Neural progenitor cell (in vitro differentiated cells): ENCODE data around the gene POMT2. TPM values are rescaled to one million over a fixed set of nuclear protein-coding genes. Genes with fewer than 3 reads are reported as not detected.

ENCODE experiments used
- DNase-seq: peaks from one replicate; pipeline ENCODE4 v3.0.0-alpha.2; 2016; ENCODE audit warnings: low spot score
- H2AFZ ChIP-seq: fragments of 200-600 bp; sonication (generic); replicated peaks from 2 replicates; pipeline ENCODE4 v1.6.1; 2016; ENCODE audit warnings: antibody characterized with exemption
- H3F3A ChIP-seq: fragments of 200-600 bp; sonication (generic); 2 replicates; pipeline ENCODE4 v1.6.1; 2016; ENCODE audit warnings: antibody characterized with exemption, low read depth
- H3K27ac ChIP-seq: fragments of 200-600 bp; sonication (generic); 2 replicates; pipeline ENCODE4 v1.5.1; 2016; ENCODE audit warnings: mild to moderate bottlenecking
- H3K27me3 ChIP-seq: fragments of 200-600 bp; sonication (generic); 2 replicates; pipeline ENCODE4 v1.6.1; 2016; ENCODE audit warnings: mild to moderate bottlenecking, moderate library complexity
- H3K36me3 ChIP-seq: fragments of 200-600 bp; sonication (generic); 2 replicates; pipeline ENCODE4 v1.5.1; 2016
- H3K4me1 ChIP-seq: fragments of 200-600 bp; sonication (generic); 2 replicates; pipeline ENCODE4 v1.6.1; 2016; ENCODE audit warnings: mixed run types
- H3K4me2 ChIP-seq: fragments of 200-600 bp; sonication (generic); 2 replicates; pipeline ENCODE4 v1.6.1; 2016
- H3K4me3 ChIP-seq: fragments of 200-600 bp; sonication (generic); 2 replicates; pipeline ENCODE4 v1.5.1; 2016
- H3K79me2 ChIP-seq: fragments of 200-600 bp; sonication (generic); 2 replicates; pipeline ENCODE4 v1.6.1; 2016; ENCODE audit warnings: low read depth
- H3K9ac ChIP-seq: fragments of 200-600 bp; sonication (generic); 2 replicates; pipeline ENCODE4 v1.6.1; 2016
- H3K9me3 ChIP-seq: fragments of 200-600 bp; sonication (generic); 2 replicates; pipeline ENCODE4 v1.5.1; 2016; ENCODE audit warnings: low read depth
- H4K20me1 ChIP-seq: fragments of 200-600 bp; sonication (generic); 2 replicates; pipeline ENCODE4 v1.6.1; 2016; ENCODE audit warnings: low read depth
- H3K27ac Mint-ChIP-seq: 3 replicates; pipeline ENCODE4 v1.8.0; 2021; ENCODE audit warnings: mixed read lengths
- H3K27me3 Mint-ChIP-seq: 2 replicates; pipeline ENCODE4 v1.8.0; 2022; ENCODE audit warnings: low read depth, mild to moderate bottlenecking, inconsistent platforms, moderate library complexity, mixed read lengths; ENCODE audit not compliant: insufficient read depth
- H3K36me3 Mint-ChIP-seq: 3 replicates; pipeline ENCODE4 v1.8.0; 2021; ENCODE audit warnings: mixed read lengths
- H3K4me1 Mint-ChIP-seq: 3 replicates; pipeline ENCODE4 v1.8.0; 2021; ENCODE audit warnings: mixed read lengths
- H3K4me3 Mint-ChIP-seq: 3 replicates; pipeline ENCODE4 v1.8.0; 2021; ENCODE audit warnings: mild to moderate bottlenecking, moderate library complexity, mixed read lengths
- H3K9me3 Mint-ChIP-seq: 3 replicates; pipeline ENCODE4 v1.8.0; 2020; ENCODE audit warnings: mixed read lengths
- CTCF ChIP-seq: fragments of 200-600 bp; sonication (generic); IDR thresholded peaks from 2 replicates; pipeline ENCODE4 v1.5.1; 2017; ENCODE audit warnings: antibody characterized with exemption, mild to moderate bottlenecking
- EZH2 ChIP-seq: fragments of 200-600 bp; sonication (generic); IDR thresholded peaks from 2 replicates; pipeline ENCODE4 v1.6.1; 2017; ENCODE audit warnings: antibody characterized with exemption, mild to moderate bottlenecking, moderate library complexity
- EZH2phosphoT487 ChIP-seq: fragments of 200-600 bp; sonication (generic); IDR thresholded peaks from 2 replicates; pipeline ENCODE4 v1.6.1; 2017; ENCODE audit warnings: antibody characterized with exemption
- total RNA-seq: library from RNA; depleted of rRNA; stranded (reverse); fragments of >200 nt; gene quantifications from 2 replicates; pipeline ENCODE4 v1.2.3, GENCODE V29; 2015; ENCODE audit warnings: low replicate concordance

The POMT2 gene
- total RNA-seq, 1 donor from 2014 or later: 6.2 TPM

GRCh38 chr14:77311217-77311616, 9.5 kb downstream of the POMT2 start:
- H3K36me3 ChIP-seq: no peaks in the 10 kb centered on the region
- Mint-ChIP-seq H3K4me3 (no peak overlapping the region), H3K36me3 (peaks cover 12% of the 10 kb centered on the region), H3K27me3 (no peaks in the 10 kb centered on the region), H3K9me3 (no peaks in the 10 kb centered on the region), H3K27ac (peak overlapping the region; percentile 6), H3K4me1 (peaks cover 38% of the 10 kb centered on the region)
- no peak overlapping the region for H3K9ac ChIP-seq
- H3K79me2 ChIP-seq: peaks cover 3% of the 10 kb centered on the region
- TF ChIP-seq EZH2phosphoT487 (no peak), CTCF (no peak), EZH2 (no peak)
- no peaks in the 10 kb centered on the region for H3K27me3 ChIP-seq
- H2AFZ ChIP-seq: no peak overlapping the region
- no peaks in the 10 kb centered on the region for H4K20me1 ChIP-seq
- H3K4me3 ChIP-seq: no peak overlapping the region
- no peak overlapping the region for H3K27ac ChIP-seq
- H3K9me3 ChIP-seq: no peaks in the 10 kb centered on the region
- peaks cover 23% of the 10 kb centered on the region for H3K4me1 ChIP-seq
- DNase-seq: no peak
- peaks cover 19% of the 10 kb centered on the region for H3F3A ChIP-seq
- no peak overlapping the region for H3K4me2 ChIP-seq

- Histone ChIP-seq H3F3A (peaks cover 11% of the 10 kb centered on the region), H3K36me3 (no peaks in the 10 kb centered on the region), H3K79me2 (no peaks in the 10 kb centered on the region), H3K9ac (no peak overlapping the region), H3K4me3 (no peak overlapping the region), H3K9me3 (no peaks in the 10 kb centered on the region), H2AFZ (no peak overlapping the region), H3K27ac (no peak overlapping the region), H3K4me2 (no peak overlapping the region), H4K20me1 (no peaks in the 10 kb centered on the region), H3K4me1 (peaks cover 19% of the 10 kb centered on the region), H3K27me3 (no peaks in the 10 kb centered on the region)
- no peak for DNase-seq
- H3K4me3 Mint-ChIP-seq: no peak overlapping the region
- H3K27ac Mint-ChIP-seq: no peak overlapping the region
- TF ChIP-seq EZH2phosphoT487 (no peak), CTCF (no peak)
- H3K4me1 Mint-ChIP-seq: peaks cover 35% of the 10 kb centered on the region
- no peaks in the 10 kb centered on the region for H3K9me3 Mint-ChIP-seq
- H3K27me3 Mint-ChIP-seq: no peaks in the 10 kb centered on the region
- peaks cover 14% of the 10 kb centered on the region for H3K36me3 Mint-ChIP-seq
These were observed 10.7 kb downstream of the POMT2 start for GRCh38 chr14:77310026-77310425.

GRCh38 chr14:77309131-77309530, 11.6 kb downstream of the POMT2 start:
- no peaks in the 10 kb centered on the region for H3K79me2 ChIP-seq
- DNase-seq: no peak
- H3K9ac ChIP-seq: no peak overlapping the region
- no peak overlapping the region for H3K4me3 ChIP-seq
- no peaks in the 10 kb centered on the region for H3K36me3 ChIP-seq
- Mint-ChIP-seq H3K9me3 (no peaks in the 10 kb centered on the region), H3K4me1 (peaks cover 30% of the 10 kb centered on the region), H3K4me3 (no peak overlapping the region), H3K27ac (no peak overlapping the region), H3K36me3 (peaks cover 17% of the 10 kb centered on the region), H3K27me3 (no peaks in the 10 kb centered on the region)
- H3F3A ChIP-seq: peaks cover 9% of the 10 kb centered on the region
- H4K20me1 ChIP-seq: no peaks in the 10 kb centered on the region
- no peak overlapping the region for H2AFZ ChIP-seq
- no peaks in the 10 kb centered on the region for H3K27me3 ChIP-seq
- no peak overlapping the region for H3K27ac ChIP-seq
- TF ChIP-seq EZH2phosphoT487: no peak
- no peak for TF ChIP-seq CTCF
- TF ChIP-seq EZH2: no peak
- H3K4me1 ChIP-seq: peaks cover 18% of the 10 kb centered on the region
- no peak overlapping the region for H3K4me2 ChIP-seq
- H3K9me3 ChIP-seq: no peaks in the 10 kb centered on the region
